ENCODE measurements around the gene RAD51B.

DNA sequence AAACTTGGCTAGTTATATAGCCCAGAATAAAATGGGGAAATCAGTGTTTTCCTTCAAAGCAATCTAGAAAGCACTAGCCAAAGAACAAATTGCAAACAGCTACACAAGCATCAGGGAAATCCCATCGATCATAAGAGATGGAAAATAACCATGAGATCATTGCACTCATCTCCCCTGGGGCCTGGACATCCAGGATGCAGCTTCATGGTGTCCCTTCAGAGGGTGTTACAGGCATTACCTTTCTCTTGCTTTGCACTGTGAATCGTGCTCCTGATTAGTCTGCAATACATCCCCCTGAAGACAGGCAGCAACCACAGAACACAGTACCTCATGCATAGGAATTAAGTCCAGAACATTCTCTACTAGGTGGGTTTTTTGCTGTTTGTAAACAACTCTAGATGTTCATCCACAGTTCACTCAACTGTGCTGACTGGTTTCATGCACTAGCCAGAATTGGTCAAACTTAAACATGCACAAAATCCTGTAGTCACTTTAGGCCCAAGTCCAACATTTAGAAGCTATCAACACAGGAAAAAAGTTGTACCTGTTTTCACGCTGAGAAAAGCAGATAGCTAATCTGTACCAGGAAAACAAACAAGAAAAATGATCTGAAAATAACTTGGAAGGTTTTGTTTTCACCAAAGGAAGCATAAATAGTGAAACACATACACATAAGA, 853.2 kb downstream of the RAD51B start:
- TF ChIP-seq CTCF (IDR thresholded peaks at IDR 0.05; ENCODE audit: poor library complexity) (no peak), EZH2 (IDR thresholded peaks at IDR 0.05; ENCODE audit: borderline replicate concordance) (no peak), EZH2phosphoT487 (IDR thresholded peaks at IDR 0.05; ENCODE audit: low read depth, severe bottlenecking, unreplicated experiment) (no peak)

All from hepatocyte (in vitro differentiated cells).